ENCODE measurements around the gene LUZP4.
A peak's percentile ranks its signal among the peaks of the same experiment; 100 is the strongest.
"Not testable (repeated sequence)": the region's sequence is repeated elsewhere in the genome, so short reads cannot be mapped to it uniquely, and the experiment has no call there.

Gene LUZP4

GRCh38 chrX:115339441-115340025 lies 50.0 kb downstream of the LUZP4 start:
- no peak for DNase-seq

DNA sequence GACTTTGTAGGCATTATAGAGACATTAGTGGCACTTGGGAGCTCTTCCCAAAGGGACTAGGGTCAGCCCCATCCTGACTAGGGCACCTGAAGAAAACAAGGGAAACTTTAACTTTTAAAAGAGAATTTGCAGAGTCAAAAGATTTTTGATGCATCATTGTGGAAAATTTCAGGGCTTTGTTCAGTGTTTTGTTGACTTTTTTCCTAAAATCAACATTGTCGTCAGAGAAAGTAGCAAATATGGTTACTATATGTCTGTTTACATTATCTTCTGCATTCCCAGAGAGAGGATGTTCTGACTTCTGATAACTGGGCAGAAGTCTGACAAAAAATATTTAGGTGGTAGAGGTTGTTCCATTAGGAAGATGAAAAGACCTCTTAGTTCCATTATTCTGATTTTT lies 51.9 kb downstream of the LUZP4 start:
- DNase-seq, result no peak

GRCh38 chrX:115344885-115345614 lies 55.5 kb downstream of the LUZP4 start:
- DNase-seq, result peak; percentile 91

DNA sequence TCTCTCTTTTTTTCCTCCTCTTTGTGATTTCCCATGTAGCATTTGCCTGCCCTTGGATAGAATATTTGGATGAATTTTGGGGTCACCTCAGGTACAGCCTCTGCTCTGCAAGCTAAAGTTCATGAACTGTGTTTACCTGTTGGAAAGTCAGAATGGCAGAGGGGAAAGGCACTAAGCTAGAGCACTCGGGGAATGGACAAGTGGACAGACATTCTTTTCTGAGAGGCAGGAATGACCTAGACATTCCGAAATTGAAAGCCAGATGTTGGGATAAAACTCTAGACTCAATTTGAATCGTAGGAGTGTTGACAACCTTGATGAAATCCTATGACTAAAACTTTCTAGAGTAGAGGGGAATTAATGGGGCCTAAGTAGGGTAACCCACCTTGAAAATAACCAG lies 56.1 kb downstream of the LUZP4 start:
- DNase-seq, result no peak

DNA sequence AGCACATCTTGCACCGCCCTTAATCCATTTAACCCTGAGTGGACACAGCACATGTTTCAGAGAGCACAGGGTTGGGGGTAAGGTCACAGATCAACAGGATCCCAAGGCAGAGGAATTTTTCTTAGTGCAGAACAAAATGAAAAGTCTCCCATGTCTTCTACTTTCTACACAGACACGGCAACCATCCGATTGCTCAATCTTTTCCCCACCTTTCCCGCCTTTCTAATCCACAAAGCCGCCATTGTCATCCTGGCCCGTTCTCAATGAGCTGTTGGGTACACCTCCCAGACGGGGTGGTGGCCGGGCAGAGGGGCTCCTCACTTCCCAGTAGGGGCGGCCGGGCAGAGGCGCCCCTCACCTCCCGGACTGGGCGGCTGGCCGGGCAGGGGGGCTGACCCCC lies 57.2 kb downstream of the LUZP4 start:
- DNase-seq, result not testable (repeated sequence)

- no peak for DNase-seq
Measured at GRCh38 chrX:115348446-115349225, 59.1 kb downstream of the LUZP4 start.

DNA sequence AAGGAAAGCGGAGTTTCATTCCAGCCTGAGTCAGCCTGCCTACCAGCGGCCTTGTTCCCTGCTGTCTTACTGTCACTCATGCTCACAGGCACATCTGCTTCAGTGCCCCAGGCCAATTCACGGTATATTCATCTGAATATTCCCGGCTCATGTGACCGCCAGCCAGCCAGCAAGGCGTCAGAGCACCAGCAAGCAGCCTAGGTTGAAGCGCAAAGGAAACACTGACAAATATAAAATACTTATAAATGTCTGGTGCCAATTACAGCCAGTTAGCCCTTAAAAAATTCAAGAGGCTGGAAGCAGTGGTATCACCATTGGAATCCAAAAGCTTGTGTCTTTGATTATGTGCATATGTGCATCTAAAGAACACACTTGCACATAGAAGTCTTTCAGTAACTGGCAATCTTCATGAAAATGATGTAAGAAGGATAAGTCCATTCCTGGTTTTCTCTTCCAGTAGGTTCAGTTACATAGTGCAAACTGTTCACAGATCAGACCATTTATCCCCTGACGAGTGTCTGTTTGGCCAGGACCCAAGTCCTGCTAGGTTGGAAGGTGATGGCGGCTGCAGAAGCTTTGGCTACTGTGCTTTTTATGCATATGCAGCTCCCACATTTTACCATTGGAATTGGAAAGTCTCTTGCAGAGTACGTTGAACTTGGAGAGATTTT lies 61.3 kb downstream of the LUZP4 start:
- peak; percentile 71 for DNase-seq

DNA sequence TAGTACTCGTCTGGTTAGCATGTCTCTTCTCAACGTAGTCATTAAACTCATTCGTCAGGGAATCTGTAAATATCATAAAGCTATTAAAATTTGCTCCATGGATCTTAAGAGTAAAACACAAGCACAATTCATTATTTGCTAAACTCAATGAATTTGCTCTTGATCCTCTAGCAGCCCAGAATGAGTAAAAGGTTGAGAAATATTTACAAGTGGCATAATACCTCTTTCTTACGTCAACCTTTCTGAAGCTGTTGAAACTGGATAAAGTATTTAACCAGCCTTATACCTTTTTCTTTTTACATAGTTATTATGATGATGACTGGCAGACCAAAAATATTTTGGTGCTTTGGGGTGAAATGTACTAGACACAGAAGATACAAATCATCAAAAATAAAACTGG lies 66.9 kb downstream of the LUZP4 start:
- no peak for DNase-seq

All from EL (cell line).